Astrocyte of the hippocampus (primary cell): ENCODE measurements around the gene DYNLL2.
"Not testable (repeated sequence)": the region's sequence is repeated elsewhere in the genome, so short reads cannot be mapped to it uniquely, and the experiment has no call there.

Source experiments
- DNase-seq: peaks from one replicate; pipeline ENCODE4 v3.0.0; 2011; ENCODE audit warnings: low read depth, low spot score

The DYNLL2 gene

DNA sequence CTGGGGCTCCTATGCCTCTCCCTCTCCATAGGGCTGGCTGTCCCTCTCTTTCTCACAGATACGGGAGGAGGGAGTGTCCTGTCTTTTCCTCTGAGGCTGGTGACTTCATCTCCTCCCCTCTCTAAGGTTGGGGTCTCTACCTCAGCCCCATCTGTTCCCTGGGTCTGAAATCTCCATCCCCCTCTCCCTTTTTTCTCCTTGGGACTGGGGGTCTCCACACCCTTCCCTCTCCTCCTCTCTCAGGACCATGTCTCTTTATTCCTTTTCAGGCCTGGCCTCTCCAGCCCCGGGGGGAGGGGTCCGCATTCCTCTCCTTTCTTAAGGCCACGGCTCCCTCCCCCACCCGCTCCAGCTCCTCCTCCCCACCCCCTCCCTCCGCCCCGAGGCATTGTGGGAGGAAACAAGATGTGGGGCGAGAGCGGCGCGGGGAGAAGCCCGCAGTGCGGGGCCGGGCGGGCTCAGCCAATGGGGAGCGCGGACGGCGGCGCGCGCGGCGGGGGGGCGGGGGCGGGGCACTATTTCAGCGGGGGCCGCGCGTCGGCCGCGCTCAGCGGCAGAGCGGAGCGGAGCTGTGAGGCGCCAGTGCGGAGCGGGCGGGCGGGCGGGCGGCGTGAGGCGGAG, at the start of gene DYNLL2:
TSS of gene DYNLL2 (plus strand) at position 550 of the 621 bp plus-strand sequence. CDS start 3,672 bp downstream, outside the sequence.
- DNase-seq: peak; percentile 97

GRCh38 chr17:58039975-58040374, 43.2 kb upstream of the DYNLL2 start:
- DNase-seq: no peak

DNA sequence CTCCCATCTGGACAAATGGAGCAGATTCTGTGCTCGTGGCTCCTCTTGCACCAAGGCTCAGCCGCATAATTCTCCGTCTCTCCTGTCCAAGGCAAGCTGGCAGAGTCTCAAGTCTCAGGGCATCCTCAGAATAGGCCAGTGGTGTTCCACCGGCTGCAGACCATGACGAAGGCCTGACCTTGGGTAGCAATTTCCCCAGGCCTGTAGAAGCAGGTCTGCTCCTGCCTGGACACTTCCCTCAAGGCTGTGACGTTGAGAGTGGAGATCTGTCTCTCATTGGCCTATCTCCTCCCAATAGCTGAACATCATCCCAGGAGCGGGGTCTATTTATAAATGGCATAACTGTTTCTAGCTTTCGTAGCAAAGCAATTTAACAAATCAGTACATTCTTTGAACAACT, 42.8 kb upstream of the DYNLL2 start:
- DNase-seq: no peak

- DNase-seq: no peak
Measured at GRCh38 chr17:58041161-58041560, 42.1 kb upstream of the DYNLL2 start.

DNA sequence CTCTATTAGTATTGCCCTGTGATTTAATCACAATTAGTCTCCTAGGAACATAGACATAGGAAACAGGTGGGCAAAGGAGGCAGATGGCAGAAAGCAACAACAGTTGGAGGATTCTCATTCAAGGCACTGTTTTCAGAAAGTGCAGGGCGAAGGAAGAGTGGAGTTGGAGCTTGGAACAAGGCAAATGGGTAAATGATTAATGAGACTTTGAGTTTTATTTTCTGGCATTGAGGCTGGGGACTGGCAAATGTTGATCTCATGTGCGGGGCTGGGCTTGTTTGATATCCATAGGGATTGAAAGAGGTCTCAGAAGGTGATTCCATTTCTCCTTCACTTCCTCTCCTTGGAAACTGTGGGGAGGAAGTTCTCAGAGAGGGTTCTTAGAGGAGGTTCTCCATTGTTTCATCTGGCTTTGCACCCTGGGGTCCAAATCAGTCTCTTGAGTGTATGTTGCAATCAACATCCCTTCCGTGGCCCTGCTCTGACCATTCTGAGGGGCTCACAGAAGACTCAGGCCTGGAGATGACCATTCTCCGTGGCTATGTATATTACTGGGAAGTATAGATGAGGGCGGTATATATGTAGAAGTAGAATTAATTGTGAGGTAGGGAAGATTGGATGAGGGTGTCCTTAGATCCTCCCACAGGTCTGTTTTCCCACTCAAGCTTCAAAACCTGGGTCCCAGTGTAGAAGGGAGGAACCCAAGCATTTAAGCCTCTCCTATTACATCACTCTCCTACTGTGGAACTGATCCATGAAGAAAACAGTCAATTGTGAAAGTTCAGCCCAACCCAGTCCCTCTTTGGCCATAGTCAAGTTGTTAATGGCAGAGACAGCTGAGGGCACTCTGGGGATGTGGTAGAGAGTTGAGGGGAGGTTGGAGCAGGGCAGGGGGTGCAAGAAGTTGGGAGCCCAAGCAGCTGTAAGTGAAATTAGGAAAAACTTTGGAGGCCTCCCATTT, 39.7 kb upstream of the DYNLL2 start:
- no peak for DNase-seq

- not testable (repeated sequence) for DNase-seq
Measured at GRCh38 chr17:58044256-58044655, 39.0 kb upstream of the DYNLL2 start.

DNA sequence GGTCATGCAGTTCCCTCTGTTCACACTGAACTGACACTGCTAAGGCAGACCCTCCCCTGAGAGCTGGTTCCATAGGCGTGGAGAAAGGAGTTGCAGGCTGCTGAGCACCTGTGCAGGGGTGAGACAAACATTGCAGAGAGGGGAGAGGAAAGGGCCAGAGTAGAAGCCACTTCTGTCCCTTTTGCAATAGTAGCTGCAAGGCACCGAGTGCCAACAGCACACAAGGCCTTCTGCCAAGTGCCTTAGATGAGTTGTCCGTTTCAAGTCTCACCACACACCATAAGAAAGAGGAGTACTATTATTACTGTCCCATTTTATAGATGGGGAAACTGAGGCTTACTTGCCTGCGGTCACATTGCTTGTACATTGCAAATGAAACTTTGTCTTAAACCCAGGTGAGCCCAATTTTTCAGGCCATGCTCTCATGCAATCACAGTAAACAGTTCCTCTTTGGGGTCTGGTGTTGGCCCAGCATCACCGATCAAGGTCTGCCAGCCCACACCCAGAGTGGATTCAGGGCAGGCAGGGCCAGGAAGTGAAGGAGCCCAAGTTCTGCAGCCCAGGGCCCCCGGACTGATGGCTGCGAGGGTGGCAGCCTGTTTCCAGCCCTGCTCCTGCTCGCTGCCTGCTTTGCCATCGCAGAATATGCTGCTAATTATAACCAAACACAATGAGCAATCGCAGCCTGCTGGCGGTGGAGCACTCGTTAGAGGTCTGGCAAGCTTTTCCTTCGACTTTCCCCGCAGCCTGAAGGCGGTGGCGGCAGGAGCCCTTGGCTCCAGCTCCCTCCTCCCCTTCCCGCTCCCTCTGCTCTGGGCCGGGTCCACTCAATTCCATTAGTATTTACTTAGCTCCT, 36.8 kb upstream of the DYNLL2 start:
- DNase-seq: peak; percentile 65

DNA sequence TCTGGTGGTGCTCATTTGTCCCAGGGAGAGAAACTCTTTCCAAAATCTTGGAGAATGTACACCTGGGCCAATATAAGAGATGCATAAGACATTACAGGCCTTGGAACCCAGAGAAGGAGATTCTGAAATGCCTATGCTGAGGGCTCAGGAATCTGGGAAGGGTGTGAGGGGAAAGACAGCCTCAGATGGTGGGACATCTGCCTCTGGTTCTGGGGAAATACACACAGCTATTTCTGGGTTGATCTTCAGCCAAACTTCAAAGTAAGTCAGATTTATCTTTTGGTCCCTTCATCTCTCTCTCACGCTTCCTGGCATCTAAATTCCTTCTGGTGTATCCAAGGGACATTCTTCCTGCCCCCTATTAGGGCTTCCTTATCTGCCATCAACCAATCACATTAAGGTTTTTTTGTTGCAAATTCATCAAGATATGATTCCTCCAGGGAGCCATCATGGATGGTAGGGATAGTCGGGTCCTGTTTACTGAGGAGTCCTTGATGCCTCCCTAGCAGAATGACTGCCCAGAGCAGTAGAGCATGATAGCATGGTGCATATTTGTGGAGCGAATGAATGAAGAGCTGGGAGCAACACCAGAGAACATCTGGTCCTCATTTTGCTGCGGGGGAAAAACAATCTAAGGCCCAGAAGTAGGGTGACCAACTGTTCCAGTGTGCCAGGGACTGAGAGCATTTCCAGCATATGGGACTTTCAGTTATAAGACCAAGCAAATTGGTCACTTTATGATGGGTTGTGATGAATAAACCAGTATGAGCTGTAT, 35.7 kb upstream of the DYNLL2 start:
- DNase-seq: no peak

- DNase-seq: no peak
Measured at GRCh38 chr17:58049533-58049932, 33.7 kb upstream of the DYNLL2 start.

GRCh38 chr17:58050966-58051365, 32.3 kb upstream of the DYNLL2 start:
- DNase-seq: no peak

DNA sequence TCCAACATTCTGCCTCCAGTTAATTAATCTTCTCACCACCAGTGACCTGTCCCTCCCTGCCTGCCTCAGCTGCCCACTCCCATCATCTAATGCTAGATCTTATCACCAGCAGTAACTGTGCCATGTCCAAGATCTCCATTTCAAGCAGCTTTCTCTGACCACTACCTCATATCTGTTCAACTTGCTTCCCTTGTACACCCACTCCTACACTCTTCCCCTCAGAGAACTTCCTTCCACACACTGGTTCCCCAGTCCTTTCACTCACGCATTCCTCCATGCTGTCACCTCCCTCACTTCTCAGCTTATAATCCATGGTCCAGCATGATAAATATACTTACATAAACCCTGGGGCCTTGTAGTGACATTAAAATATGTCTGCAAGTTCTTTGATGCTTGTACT, 31.8 kb upstream of the DYNLL2 start:
- DNase-seq: no peak

DNA sequence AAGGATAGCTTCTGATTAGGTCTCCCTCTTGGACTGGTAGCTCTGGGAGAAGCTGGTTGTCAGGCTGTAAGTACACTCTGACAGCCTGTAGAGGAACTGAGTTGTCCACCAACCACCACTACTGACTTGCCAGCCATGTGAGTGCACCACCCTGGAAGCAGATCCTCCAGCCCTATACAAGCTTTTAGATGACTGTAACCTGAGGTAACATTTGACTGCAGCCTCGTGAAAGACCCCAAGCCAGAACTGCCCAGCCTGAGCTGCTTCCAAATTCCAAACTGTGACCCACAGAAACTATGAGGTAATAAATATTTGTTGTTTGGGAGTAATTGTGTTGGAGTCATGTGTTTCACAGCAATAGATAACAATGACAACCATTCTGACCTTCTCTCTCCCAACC, 30.8 kb upstream of the DYNLL2 start:
- DNase-seq: no peak

- DNase-seq: no peak
Measured at GRCh38 chr17:58052945-58053715, 30.1 kb upstream of the DYNLL2 start.

DNA sequence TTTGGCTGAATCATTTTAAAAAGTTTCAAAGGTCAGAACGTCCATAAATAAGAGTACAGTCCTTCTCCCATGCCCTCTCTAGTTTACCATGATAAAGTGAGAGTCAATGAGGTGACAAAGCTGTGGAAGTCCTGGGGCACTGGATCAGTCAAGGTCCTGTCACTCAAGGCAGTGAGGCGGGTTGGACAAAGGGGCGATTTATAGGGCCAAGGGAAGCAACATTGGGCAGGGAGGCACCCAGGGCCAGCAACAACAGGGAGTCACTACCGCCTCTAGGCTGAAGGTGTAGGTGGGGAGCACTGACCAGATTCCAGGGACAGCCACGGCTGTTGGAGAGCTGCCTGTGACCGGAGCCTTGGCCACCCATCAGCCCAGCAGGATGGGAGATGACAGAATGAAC, 28.6 kb upstream of the DYNLL2 start:
- DNase-seq: no peak

GRCh38 chr17:58056476-58056875, 26.7 kb upstream of the DYNLL2 start:
- DNase-seq: no peak

DNA sequence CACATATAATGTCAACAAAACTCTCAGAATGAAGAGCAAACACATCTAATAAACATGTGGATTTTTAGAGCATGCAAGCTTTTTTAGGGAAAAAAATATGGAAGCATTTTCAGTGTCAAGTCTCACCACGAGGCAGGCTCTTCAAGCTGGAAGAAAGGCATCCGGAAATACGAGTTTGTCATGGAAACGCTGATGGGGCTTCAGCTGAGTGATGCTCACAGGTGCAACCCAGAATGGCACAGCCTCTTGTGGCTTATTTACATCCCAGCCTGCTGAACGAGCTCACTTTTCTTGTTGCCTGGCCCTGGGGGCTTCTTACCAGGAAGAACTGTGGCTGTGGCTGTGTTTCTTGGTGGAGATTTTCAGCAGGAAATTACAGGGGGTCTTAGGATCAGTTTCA, 24.1 kb upstream of the DYNLL2 start:
- no peak for DNase-seq

GRCh38 chr17:58060596-58061191, 22.5 kb upstream of the DYNLL2 start:
- DNase-seq: peak; percentile 76

GRCh38 chr17:58061672-58062071, 21.5 kb upstream of the DYNLL2 start:
- DNase-seq: peak; percentile 19

DNA sequence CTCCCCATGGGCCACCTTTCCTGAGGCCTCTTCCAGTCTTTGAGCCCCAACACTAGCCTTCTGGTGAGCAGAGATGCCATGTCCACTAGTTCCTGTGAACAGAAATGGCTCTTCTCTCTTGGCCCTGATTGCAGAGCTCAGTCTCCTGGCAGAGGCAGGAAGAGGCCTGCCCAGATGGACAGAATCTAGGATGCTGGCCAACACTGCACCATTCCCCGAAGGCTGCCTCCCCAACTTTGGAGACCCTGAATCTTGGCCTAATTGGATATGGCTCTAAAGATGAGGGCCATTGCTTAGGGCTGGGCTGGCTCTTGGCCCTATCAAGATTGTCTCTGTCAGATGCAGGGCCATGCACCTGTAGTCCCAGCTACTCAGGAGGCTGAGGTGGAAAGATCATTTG, 18.0 kb upstream of the DYNLL2 start:
- no peak for DNase-seq

- DNase-seq: no peak
Measured at GRCh38 chr17:58066401-58066800, 16.8 kb upstream of the DYNLL2 start.
